GM18498 (cell line): Measurements from ENCODE around the gene DRD3.

Source experiments
- ATAC-seq: cut with Tn5 transposase; IDR thresholded peaks from one replicate; pipeline ENCODE4 v1.9.1; 2021; ENCODE audit warnings: mild to moderate bottlenecking, moderate library complexity; ENCODE audit not compliant: unreplicated experiment

DRD3 gene

GRCh38 chr3:114080201-114080600 lies 98.7 kb downstream of the DRD3 start:
- no peak for ATAC-seq

DNA sequence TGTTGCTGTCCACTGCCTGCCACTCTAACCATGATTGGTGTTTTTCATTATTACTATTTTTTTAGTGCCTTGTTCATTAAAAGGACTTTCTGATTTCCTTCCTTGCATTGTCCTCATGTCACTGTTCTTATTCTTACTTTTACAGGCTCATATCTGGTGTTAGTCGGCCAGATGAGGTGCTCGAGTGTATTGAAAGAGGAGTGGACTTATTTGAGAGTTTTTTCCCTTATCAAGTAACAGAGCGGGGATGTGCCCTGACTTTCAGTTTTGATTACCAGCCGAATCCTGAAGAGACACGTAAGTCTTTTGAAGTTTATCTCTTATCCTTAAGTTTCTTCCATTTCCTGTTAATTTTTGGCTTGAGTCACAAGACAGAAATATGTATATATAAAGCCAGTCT lies 99.1 kb downstream of the DRD3 start:
- no peak for ATAC-seq

DNA sequence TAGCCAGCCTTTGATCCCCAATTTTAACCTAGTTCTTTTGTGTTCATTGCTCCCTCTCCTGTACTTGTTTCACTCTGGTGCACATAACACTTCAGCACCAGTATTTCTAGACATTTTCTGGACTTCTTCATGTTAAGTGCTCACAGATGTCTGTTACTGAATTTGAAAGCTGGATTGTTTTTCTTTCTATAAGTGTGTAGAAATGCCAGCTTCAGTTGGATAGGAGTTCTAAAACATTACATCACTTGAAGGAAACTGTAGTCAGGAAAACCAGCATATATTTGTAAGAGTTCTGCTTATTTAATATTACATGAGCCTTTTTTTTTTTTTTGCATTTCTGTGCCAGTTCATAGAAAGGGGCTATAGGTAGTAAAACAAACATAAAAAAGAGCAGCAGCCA lies 100.7 kb downstream of the DRD3 start:
- ATAC-seq = no peak
